ENCODE results near the gene PCSK1N. TPM values are rescaled to one million over a fixed set of nuclear protein-coding genes. Genes with fewer than 3 reads are reported as not detected.

PCSK1N gene
- total RNA-seq, 1 experiment from 2014 or later, result 28.7 TPM

DNA sequence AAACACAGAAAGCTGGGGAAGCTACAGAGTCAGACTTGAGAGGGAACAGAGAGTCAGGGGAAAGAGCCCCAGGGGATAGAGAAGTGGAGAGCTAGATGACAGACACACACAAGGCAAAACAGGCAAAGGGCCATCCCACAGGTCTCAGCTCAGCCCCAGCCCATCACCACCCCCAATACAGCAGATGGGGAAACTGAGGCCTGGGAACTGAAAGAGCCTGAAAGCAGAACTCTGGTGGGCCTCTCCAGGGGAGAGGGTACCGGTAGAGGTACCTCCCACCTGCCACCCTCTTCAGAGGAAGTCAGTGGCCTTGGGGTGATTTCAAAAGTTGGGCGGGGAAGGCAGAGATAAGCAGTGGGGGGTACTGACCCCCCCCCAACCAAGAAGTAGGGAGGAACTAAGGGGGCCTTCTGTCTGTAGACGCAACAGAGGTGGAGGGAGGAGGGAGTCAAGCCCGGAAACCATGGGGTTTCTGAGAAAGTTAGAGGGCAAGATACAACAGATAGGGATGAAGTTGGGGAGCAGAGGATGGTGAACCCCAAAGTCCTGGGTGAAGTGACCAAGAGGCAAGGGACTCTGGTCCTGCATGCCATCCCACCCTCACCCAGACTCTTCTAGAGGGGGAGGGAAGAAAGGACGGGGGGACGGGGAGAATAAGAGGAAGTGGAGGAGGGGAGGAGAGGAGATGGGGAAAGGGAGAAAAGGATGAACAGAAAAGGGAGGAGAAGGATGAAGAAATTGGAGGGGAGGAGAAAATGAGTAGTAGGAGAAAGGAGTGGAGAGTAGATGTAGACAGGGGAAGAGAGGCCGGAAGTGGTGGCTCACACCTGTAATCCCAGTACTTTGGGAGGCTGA lies 45.8 kb downstream of the PCSK1N start:
- DNase-seq (ENCODE audit: low read depth), result no peak

DNA sequence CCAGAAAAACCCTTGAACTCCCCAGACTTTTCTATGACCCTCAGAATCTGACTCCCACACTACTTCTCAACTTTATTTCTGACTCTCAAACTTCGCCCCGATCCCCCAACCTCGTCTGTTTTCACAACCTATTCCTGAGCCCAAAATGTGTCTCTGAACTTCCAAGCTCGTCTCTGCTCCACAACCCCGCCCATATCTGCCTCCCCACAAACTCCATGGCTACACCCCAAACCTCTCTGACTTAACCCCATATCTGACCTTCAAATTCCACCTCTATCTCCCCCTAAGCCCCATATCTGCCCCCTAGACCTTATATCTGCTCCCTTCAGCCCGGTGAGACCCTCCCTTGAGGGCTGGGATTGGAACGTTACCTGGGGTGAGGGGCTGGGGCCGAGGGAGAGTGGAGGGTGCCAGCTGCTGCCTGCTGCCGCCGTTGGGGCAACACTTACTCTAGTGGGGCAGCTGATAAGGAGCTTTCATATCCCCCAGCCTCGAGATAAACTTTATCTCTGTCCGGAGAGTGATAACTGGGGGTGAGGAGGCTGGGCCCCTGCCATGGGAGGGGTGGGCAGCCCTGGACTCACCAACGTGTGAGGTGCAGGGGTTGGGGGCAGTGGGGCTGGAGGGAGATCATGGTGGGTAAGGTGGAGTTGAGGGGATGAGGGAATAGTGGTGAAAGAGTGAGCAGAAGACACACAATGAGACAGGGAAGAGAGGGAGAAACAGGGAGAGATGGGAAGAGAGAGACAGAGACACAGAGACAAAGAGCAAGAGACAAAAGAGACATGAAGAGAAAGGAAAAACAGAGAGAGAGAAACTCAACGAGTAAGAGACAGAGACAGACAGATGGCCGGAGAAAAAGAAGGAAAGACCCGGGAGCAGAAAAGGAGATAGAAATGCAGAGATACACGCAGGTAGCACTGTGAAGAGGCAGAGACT lies 47.6 kb downstream of the PCSK1N start:
- no peak for DNase-seq (ENCODE audit: low read depth)

DNA sequence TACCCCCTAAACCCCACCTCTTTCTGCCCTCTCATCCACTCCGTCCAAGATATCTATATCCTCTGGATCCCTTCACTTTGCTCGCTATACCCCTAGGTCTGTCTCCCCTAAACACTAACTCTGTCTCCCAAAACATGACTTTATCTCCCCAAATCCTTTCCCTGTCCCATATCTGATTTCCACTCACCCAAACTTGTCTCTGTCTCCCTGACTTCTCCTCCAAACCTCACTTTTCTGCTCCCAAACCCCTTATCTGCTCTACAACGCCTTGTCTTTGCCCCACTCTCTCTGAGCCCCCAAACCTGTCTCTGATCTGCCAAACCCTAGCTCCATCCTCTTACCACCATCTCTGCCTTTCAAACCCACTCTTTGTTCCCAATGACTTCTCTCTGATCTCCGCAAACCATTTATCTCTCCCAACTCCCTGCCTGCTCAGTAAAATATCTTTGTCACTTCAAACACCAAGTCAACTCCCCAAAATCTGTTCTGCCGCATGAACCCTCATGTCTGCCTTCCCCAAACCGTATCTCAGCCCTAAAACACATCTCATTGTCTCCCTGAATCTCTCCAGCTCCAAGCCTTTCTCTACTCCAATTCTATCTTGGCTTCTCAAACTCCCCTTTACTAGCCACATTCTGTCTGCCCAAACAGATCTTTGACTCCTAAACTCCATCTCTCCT lies 48.4 kb downstream of the PCSK1N start:
- DNase-seq (ENCODE audit: low read depth), result no peak

DNA sequence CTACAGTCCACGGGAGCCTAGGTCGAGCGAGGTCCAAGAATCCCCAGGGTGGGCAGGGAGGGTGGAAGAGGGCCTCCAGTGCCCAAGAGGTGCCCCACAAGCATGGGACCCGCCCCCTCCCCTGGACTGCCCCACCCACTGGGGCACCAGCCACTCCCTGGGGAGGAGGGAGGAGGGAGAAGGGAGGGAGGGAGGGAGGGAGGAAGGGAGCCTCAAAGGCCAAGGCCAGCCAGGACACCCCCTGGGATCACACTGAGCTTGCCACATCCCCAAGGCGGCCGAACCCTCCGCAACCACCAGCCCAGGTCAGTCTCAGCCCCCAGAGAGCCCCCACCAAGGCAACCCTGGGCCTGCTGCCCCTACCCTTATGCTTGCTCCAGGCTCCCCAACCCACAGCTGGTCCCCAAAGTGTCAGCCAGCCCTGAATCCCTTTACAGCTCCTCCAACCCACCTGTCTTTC lies 49.0 kb downstream of the PCSK1N start, which contains the start of gene GATA1:
Gene GATA1 (plus strand): TSS at position 250 of the 460 bp plus-strand sequence. CDS start 4,520 bp downstream, outside the sequence.
- DNase-seq (ENCODE audit: low read depth), result no peak

- DNase-seq (ENCODE audit: low read depth), result no peak
These were observed 49.7 kb downstream of the PCSK1N start for GRCh38 chrX:48785540-48786214.

GRCh38 chrX:48785186-48785539 lies 50.2 kb downstream of the PCSK1N start:
- no peak for DNase-seq (ENCODE audit: low read depth)

DNA sequence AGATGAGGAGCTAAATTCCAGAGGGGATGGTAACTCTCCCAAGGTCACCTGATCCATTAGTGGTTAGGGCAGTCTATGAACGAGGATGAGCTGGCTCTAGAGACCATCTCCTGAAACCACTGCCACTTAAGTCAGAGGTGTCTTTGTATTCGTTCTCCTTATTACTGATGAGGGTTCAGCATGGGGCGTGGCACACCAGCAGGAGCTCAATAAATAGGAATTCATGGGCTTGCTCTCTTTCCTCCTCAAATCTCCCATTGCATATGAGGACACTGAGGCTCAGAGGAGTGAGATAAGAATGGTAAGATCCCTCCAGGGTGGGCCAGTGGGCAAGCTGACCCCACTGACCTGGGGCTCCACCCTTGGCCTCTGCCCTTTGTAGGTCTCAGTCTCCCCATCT lies 50.7 kb downstream of the PCSK1N start:
- no peak for DNase-seq (ENCODE audit: low read depth)

- DNase-seq (ENCODE audit: low read depth), result no peak
These were observed 52.6 kb downstream of the PCSK1N start for GRCh38 chrX:48782795-48783194.

DNA sequence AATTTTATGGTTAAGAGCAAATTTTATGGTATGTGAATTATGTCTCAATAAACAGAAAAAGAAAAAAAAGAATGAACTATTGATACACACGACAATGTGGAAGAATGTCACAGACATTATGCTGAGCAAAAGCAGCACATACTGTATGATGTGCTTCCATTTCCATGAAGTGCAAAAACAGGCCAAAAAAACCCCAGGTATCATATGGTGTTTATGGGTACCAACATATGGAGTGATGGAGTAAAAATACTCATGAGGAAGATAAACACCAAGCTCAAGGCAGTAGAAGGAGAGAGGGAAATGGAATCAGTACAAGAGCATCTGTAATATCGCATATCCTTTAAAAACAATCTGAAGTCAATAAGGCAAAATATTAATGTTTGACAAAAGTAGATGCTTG lies 53.2 kb downstream of the PCSK1N start:
- no peak for DNase-seq (ENCODE audit: low read depth)

GRCh38 chrX:48781705-48782104 lies 53.7 kb downstream of the PCSK1N start:
- no peak for DNase-seq (ENCODE audit: low read depth)

Other genes with a start within 250 kb of the PCSK1N start
- gene WDR13, start 238.1 kb downstream of the PCSK1N start, total RNA-seq (2014; rRNA removed; shearing (Covaris generic)), result 82.3 and 92.5 TPM in 2 replicates
- gene WAS, start 151.8 kb downstream of the PCSK1N start, total RNA-seq (2014; rRNA removed; shearing (Covaris generic)), result 0.57 TPM in 1 of 2 replicates, not detected in the other
- 14.3 and 20.7 TPM in 2 replicates for gene SUV39H1, start 138.9 kb downstream of the PCSK1N start, total RNA-seq (2014; rRNA removed; shearing (Covaris generic))
- not detected in 2 replicates for gene GLOD5, start 73.9 kb downstream of the PCSK1N start, total RNA-seq (2014; rRNA removed; shearing (Covaris generic))
- gene GATA1, start 49.0 kb downstream of the PCSK1N start, total RNA-seq (2014; rRNA removed; shearing (Covaris generic)), result not detected in 2 replicates
- 18.9 and 40.9 TPM in 2 replicates for gene HDAC6, start 33.5 kb downstream of the PCSK1N start, total RNA-seq (2014; rRNA removed; shearing (Covaris generic))
- gene ERAS, start 9.1 kb downstream of the PCSK1N start, total RNA-seq (2014; rRNA removed; shearing (Covaris generic)), result not detected in 2 replicates
- gene TIMM17B, start 62.2 kb upstream of the PCSK1N start, total RNA-seq (2014; rRNA removed; shearing (Covaris generic)), result 47.4 and 64.1 TPM in 2 replicates
- gene PQBP1, start 62.3 kb upstream of the PCSK1N start, total RNA-seq (2014; rRNA removed; shearing (Covaris generic)), result 102 TPM in 2 replicates
- gene SLC35A2, start 76.0 kb upstream of the PCSK1N start, total RNA-seq (2014; rRNA removed; shearing (Covaris generic)), result 24.8 and 24.9 TPM in 2 replicates
- gene PIM2, start 83.4 kb upstream of the PCSK1N start, total RNA-seq (2014; rRNA removed; shearing (Covaris generic)), result 4.6 and 6.6 TPM in 2 replicates
- gene OTUD5, start 122.0 kb upstream of the PCSK1N start, total RNA-seq (2014; rRNA removed; shearing (Covaris generic)), result 16.8 and 17.8 TPM in 2 replicates
- 0.18 and 0.46 TPM in 2 replicates for gene KCND1, start 136.2 kb upstream of the PCSK1N start, total RNA-seq (2014; rRNA removed; shearing (Covaris generic))
- gene GRIPAP1, start 166.7 kb upstream of the PCSK1N start, total RNA-seq (2014; rRNA removed; shearing (Covaris generic)), result 9.7 and 16.9 TPM in 2 replicates
- gene TFE3, start 207.7 kb upstream of the PCSK1N start, total RNA-seq (2014; rRNA removed; shearing (Covaris generic)), result 24.5 and 36.2 TPM in 2 replicates
- 0.09 and 0.46 TPM in 2 replicates for gene CCDC120, start 223.4 kb upstream of the PCSK1N start, total RNA-seq (2014; rRNA removed; shearing (Covaris generic))
- 3.4 and 3.5 TPM in 2 replicates for gene PRAF2, start 238.4 kb upstream of the PCSK1N start, total RNA-seq (2014; rRNA removed; shearing (Covaris generic))
- gene WDR45, start 244.3 kb upstream of the PCSK1N start, total RNA-seq (2014; rRNA removed; shearing (Covaris generic)), result 20.3 and 41.1 TPM in 2 replicates